HG02759 (cell line): ENCODE measurements around the gene PTRH1.
"Not testable (repeated sequence)": the region's sequence is repeated elsewhere in the genome, so short reads cannot be mapped to it uniquely, and the experiment has no call there.

Source experiments
- ATAC-seq: cut with Tn5 transposase; IDR thresholded peaks from one replicate; pipeline ENCODE4 v1.9.1; 2021; ENCODE audit warnings: mild to moderate bottlenecking, moderate library complexity; ENCODE audit not compliant: unreplicated experiment

Gene PTRH1, protein sequence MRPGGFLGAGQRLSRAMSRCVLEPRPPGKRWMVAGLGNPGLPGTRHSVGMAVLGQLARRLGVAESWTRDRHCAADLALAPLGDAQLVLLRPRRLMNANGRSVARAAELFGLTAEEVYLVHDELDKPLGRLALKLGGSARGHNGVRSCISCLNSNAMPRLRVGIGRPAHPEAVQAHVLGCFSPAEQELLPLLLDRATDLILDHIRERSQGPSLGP

GRCh38 chr9:127715470-127716337 lies at the start of gene PTRH1, which contains the start of gene TTC16:
PTRH1 (minus strand) TSS chr9:127715663; CDS start chr9:127715639, 24 bp downstream.
TTC16 (plus strand) TSS chr9:127716079; CDS start chr9:127716146, 67 bp downstream.
- peak; percentile 96 for ATAC-seq

DNA sequence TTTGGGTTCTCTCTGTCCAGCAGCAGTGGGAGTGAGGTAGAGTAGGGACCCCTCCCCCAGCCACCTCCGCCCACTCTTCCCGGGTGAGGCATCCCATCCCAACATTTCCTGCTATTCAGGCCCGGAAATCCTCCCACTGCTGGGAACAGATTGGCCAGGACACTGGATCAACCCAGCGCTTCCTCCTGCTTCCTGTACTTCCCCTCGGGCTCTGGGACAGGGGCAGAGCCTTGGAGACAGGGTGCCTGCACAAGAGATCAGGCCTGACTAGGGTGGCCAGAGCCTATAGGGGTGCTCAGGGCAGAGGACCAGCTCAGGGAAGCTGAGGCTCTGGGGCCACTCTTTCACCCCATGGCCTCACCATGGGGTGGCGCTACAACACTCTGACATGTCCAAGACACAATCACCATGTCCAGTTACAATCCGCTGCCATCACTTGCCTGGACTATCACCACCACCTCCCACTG lies 48.5 kb upstream of the PTRH1 start:
- ATAC-seq: no peak

DNA sequence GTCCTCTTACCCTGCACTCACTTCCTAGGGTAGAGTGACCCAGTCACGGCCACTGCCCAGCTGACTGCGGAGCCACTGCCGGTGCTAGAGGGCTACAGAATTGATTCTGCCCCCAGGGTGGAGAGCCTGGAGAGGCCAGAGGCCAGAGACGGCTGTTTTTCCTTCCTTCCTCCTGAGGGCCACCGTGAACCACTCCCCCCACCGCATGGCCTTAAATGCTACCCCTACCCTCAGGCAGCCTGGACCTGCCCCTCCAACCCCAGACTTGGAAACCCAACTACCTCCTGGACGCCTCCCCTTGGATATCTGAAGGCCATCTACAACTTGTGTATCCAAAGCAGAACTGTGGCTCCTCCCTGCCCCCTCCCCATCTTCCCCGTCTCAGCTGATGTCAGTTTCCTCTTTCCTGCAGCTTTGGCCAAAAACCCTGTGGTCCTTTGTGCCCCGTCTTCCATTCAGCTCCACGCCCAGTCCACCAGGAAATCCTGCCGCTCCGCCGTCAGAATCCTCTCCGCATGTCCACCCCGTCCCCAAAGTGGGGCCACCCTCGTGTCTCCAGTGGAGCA lies 46.7 kb upstream of the PTRH1 start:
- ATAC-seq: no peak

- no peak for ATAC-seq
These were observed 46.1 kb upstream of the PTRH1 start for GRCh38 chr9:127761491-127761956.

GRCh38 chr9:127761061-127761460 lies 45.6 kb upstream of the PTRH1 start:
- no peak for ATAC-seq

- no peak for ATAC-seq
These were observed 43.4 kb upstream of the PTRH1 start for GRCh38 chr9:127758843-127759242.

- not testable (repeated sequence) for ATAC-seq
These were observed 41.3 kb upstream of the PTRH1 start for GRCh38 chr9:127756776-127757175.

DNA sequence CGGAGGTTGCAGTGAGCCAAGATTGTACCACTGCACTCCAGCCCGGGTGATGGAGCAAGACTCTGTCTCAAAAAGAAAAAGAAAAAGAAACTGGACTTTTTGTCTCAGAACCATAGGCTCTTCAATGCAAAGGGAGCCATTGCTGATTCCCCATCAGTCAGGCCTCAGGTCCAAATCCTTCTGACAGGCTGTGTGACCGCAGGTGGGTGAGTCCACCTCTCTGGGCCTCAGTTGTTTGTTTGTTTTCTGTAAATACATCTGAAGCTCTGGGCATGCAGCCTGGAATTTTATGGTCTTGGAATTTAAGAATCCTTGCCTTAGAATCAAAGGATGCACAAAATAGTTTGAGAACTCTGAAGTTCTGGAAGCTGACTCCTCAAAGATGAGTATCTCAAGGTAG lies 40.8 kb upstream of the PTRH1 start:
- ATAC-seq: no peak

DNA sequence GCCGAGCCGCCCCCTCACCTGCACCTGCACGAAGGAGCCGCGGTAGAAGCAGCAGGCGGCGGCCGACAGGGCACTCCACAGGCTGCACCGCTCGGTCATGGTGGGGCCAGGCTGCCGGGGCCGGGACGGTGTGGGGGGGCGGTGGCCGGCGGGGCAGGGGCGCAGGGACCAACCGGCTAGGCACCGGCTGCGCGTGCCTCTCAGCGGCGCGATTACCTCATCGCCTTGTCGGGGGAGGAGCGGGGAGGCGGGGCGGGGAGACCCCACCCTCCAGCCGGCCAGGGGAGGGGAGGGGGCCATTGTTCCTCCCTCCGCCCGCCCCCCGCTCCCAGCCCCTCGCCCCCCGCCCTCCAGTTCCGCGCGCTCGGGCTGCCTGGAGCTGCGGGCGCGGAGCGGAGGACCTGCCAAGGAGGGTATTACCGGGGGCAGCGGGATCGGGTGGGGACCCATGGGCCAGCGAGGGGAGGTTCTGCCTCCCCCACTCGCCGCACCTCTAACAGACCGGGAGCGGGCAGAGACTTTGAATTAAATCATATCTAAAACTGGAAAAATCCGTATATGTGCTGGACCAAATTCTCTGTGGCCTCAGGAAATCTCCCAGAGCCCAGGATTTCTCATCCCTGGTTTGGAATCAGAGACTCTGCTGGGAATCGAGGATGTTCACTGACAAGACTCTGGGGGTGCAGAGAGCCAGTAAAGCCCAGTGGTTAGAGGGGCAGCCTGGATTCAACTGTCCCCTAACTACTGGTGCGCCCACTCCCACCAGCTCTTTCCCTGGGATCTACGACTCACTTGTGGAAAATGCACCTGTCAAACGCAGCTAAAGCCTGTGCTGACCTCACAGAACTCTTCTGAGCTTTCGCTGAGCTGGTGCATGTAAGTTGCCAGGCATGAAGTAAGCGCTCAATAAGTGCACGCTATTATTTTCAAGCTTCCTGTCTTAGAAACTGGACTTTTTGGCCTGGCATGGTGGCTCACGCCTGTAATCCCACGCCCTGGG lies 39.9 kb upstream of the PTRH1 start:
- no peak for ATAC-seq

- no peak for ATAC-seq
These were observed 38.9 kb upstream of the PTRH1 start for GRCh38 chr9:127754099-127755060.

- ATAC-seq: no peak
These were observed 38.2 kb upstream of the PTRH1 start for GRCh38 chr9:127753622-127754021.

DNA sequence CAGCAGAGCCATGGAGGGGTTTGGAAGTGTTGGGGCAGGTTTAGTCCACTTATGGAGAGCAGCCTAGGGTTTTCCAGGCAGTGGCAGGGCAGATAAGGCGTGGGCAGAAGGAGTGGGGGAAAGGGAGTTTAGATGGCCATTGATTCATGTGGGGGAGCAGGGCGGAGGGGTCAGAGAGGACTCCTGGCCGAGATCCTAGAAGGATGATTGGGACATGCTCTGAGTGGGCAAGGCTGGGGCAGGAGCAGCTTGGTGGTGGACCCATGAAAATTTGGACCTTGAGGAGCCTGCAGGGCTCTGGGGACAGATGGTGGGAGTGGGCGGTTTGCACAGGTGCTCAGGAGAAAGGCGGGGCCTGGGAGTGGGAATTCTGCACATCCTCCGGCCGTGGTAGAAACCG lies 37.7 kb upstream of the PTRH1 start:
- no peak for ATAC-seq

DNA sequence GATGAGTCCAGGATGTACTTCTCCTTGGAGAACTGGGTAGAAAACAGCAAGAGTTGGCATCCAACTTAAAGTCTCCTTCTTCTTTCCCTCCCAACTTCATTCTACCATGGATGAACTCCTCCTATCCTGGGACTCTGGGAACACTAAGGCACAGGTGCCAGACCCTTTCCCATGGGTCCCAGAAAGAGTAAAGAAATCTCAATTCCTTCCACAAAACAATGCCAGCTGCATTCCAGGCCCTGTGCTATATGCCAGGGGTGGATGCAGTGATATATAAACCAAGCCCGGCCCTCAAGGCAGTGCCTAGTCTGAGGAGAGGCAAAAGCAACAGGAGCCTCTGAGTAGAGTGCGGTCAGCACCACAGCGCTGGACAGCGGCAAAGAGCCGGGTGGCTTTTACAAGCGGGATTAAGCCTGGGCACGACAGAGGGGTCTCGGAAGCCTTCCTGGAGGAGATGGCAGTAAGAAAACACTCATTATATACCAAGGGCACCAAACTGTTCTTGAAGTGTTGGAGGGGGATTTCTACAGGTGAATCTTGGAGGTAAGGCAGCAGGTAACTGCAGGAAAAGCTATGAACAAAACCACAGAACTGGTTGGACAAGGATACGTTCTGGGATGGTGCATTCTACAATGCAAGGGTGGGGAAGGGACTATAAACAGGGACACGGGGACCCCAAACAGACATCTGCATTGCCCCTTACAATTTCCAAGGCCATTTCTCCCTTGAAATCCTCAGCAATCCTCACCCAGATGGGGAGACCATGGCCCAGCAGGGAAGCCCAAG lies 36.0 kb upstream of the PTRH1 start:
- no peak for ATAC-seq

DNA sequence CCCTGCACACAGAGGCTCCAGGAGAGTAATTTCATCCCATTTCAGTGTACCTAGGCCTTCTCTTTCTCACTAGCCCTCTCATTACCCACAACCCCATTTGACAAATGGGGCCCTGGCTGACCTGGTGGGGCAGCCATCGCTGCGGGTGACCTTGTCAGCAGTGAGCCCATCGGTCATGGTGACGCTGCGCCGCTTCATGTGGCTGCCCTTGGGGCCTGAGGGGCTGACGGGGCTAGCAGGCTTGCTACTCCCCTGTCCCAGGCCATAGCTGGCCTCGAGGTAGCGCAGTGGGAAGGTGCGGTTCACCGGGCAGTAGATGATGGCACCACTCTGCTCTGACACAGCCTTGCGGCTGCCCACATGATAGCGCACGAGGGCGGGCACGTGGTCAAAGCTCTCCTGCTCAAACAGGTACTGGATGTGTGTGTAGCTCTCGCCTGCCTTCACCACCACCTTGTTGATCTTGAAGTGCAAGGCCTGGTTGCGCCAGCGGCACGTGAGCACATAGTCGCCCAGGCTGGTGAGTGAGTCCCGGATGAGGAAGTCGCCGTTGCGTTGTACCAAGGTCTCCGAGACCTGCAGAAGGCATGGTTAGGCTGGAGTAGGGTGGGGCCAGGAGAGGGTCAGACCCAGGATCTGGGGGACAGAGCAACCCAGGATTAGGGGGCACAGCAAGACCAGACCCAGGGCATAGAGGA lies 33.8 kb upstream of the PTRH1 start:
- no peak for ATAC-seq

GRCh38 chr9:127746959-127747569 lies 31.6 kb upstream of the PTRH1 start:
- ATAC-seq: no peak

GRCh38 chr9:127744398-127745110 lies 29.1 kb upstream of the PTRH1 start:
- ATAC-seq: no peak
